Karpas-422 (cell line): ENCODE measurements around the gene DIDO1. TPM values are rescaled to one million over a fixed set of nuclear protein-coding genes. Genes with fewer than 3 reads are reported as not detected.
A peak's percentile ranks its signal among the peaks of the same experiment; 100 is the strongest.

Experiments used
- DNase-seq: peaks from one replicate; pipeline ENCODE4 v3.0.0-alpha.2; 2015
- H2AFZ ChIP-seq: fragments of 200-600 bp; sonication (generic); 2 replicates; pipeline ENCODE4 v1.6.1; 2014; ENCODE audit warnings: antibody characterized with exemption, low read length, mixed read lengths
- H3K27ac ChIP-seq: fragments of 200-600 bp; sonication (generic); 2 replicates; pipeline ENCODE4 v1.5.1; 2014; ENCODE audit warnings: mild to moderate bottlenecking, low read length, moderate library complexity
- H3K27me3 ChIP-seq: fragments of 200-600 bp; sonication (generic); 2 replicates; pipeline ENCODE4 v1.6.1; 2014; ENCODE audit warnings: low read length, mixed read lengths
- H3K36me3 ChIP-seq: fragments of 200-600 bp; sonication (generic); 2 replicates; pipeline ENCODE4 v1.6.1; 2014; ENCODE audit warnings: low read length, mixed read lengths; ENCODE audit not compliant: insufficient read depth
- H3K4me1 ChIP-seq: fragments of 200-600 bp; sonication (generic); 2 replicates; pipeline ENCODE4 v1.6.1; 2014; ENCODE audit warnings: mild to moderate bottlenecking, low read length, mixed read lengths
- H3K4me2 ChIP-seq: fragments of 200-600 bp; sonication (generic); 2 replicates; pipeline ENCODE4 v1.6.1; 2014; ENCODE audit warnings: low read length, low read depth, mild to moderate bottlenecking; ENCODE audit not compliant: poor library complexity, severe bottlenecking
- H3K4me3 ChIP-seq: fragments of 200-600 bp; sonication (generic); 2 replicates; pipeline ENCODE4 v1.5.1; 2014; ENCODE audit warnings: mild to moderate bottlenecking, antibody characterized with exemption, low read length, mixed read lengths
- H3K79me2 ChIP-seq: fragments of 200-600 bp; sonication (generic); 2 replicates; pipeline ENCODE4 v1.6.1; 2014; ENCODE audit warnings: mild to moderate bottlenecking, low read length, mixed read lengths
- H3K9ac ChIP-seq: fragments of 200-600 bp; sonication (generic); 2 replicates; pipeline ENCODE4 v1.6.0; 2014; ENCODE audit warnings: low read length
- H3K9me2 ChIP-seq: fragments of 200-600 bp; sonication (generic), shearing (Covaris generic); replicated peaks from 2 replicates; pipeline ENCODE4 v1.6.0; 2014; ENCODE audit warnings: mild to moderate bottlenecking, low read length, moderate library complexity; ENCODE audit not compliant: insufficient read depth
- H3K9me3 ChIP-seq: fragments of 300-700, 200-600 bp; sonication (generic); 2 replicates; pipeline ENCODE4 v1.6.1; 2014; ENCODE audit warnings: low read length, mixed read lengths
- H4K20me1 ChIP-seq: fragments of 200-600 bp; sonication (generic); 2 replicates; pipeline ENCODE4 v1.6.1; 2014; ENCODE audit warnings: mild to moderate bottlenecking, antibody characterized with exemption, low read length, low read depth; ENCODE audit not compliant: insufficient read depth
- total RNA-seq: library from RNA; depleted of rRNA; stranded (reverse); fragments of >200 nt; shearing (Covaris generic); gene quantifications from 2 replicates; pipeline ENCODE4 v1.2.3, GENCODE V29; 2014; ENCODE audit warnings: low replicate concordance

The DIDO1 gene
- total RNA-seq, 1 experiment from 2014 or later = 35.4 TPM

- no peaks in the 10 kb centered on the region for H3K36me3 ChIP-seq
- peak; percentile 97 for DNase-seq
- H3K27ac ChIP-seq = peak overlapping the region; percentile 93
- H3K9ac ChIP-seq = peak overlapping the region; percentile 69
- H3K4me1 ChIP-seq = peaks cover 60% of the 10 kb centered on the region
- peak overlapping the region; percentile 79 for H3K4me2 ChIP-seq
- H3K27me3 ChIP-seq = no peaks in the 10 kb centered on the region
- H4K20me1 ChIP-seq = no peaks in the 10 kb centered on the region
- peak overlapping the region; percentile 59 for H3K4me3 ChIP-seq
- H3K9me2 ChIP-seq = no peaks in the 10 kb centered on the region
- H3K9me3 ChIP-seq = no peaks in the 10 kb centered on the region
- no peaks in the 10 kb centered on the region for H3K79me2 ChIP-seq
- H2AFZ ChIP-seq = peak overlapping the region; percentile 47; the same call in 1 of the 2 replicates
These were observed 93.9 kb downstream of the DIDO1 start for GRCh38 chr20:62832212-62832922.

DNA sequence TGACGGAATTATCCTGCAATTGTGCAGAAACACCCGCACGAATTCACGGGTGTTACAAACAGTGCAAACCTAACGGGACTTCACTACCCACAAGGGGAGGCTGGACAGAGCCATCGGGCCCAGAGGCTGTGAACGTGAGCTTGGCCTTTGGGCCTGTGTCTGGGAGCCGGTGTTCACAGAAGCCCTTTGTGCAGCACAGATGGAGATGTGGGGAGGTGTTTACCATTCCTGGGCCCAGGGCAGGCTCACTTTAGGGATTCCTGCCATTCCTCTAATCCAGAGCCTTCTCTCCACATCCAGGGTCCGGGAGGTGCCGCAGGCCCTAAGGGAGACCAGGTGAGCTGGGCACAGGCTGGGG, 94.5 kb downstream of the DIDO1 start:
- no peaks in the 10 kb centered on the region for H3K9me2 ChIP-seq
- peaks cover 60% of the 10 kb centered on the region for H3K4me1 ChIP-seq
- H3K79me2 ChIP-seq = no peaks in the 10 kb centered on the region
- no peaks in the 10 kb centered on the region for H3K36me3 ChIP-seq
- H3K4me2 ChIP-seq = peak overlapping the region; percentile 79
- no peaks in the 10 kb centered on the region for H4K20me1 ChIP-seq
- no peak overlapping the region for H2AFZ ChIP-seq
- H3K9ac ChIP-seq = peak overlapping the region; percentile 67
- H3K9me3 ChIP-seq = no peaks in the 10 kb centered on the region
- peak overlapping the region; percentile 93 for H3K27ac ChIP-seq
- no peak for DNase-seq
- H3K27me3 ChIP-seq = no peaks in the 10 kb centered on the region
- peak overlapping the region; percentile 59; the same call in 1 of the 2 replicates for H3K4me3 ChIP-seq

GRCh38 chr20:62831361-62831788, 94.9 kb downstream of the DIDO1 start:
- Histone ChIP-seq H3K79me2 (no peaks in the 10 kb centered on the region), H3K36me3 (no peaks in the 10 kb centered on the region), H4K20me1 (no peaks in the 10 kb centered on the region), H3K4me3 (peak overlapping the region; percentile 59), H3K4me2 (peak overlapping the region; percentile 79), H3K9me2 (no peaks in the 10 kb centered on the region), H3K9me3 (no peaks in the 10 kb centered on the region), H3K4me1 (peaks cover 64% of the 10 kb centered on the region), H3K27ac (peak overlapping the region; percentile 93), H2AFZ (peak overlapping the region; percentile 78; the same call in 1 of the 2 replicates), H3K27me3 (no peaks in the 10 kb centered on the region), H3K9ac (peak overlapping the region; percentile 67)
- no peak for DNase-seq

- Histone ChIP-seq H3K9me3 (no peaks in the 10 kb centered on the region), H3K9ac (peak overlapping the region; percentile 67), H3K4me2 (peak overlapping the region; percentile 79), H3K79me2 (no peaks in the 10 kb centered on the region), H4K20me1 (no peaks in the 10 kb centered on the region), H3K36me3 (no peaks in the 10 kb centered on the region), H3K27ac (peak overlapping the region; percentile 93), H3K27me3 (no peaks in the 10 kb centered on the region), H3K9me2 (no peaks in the 10 kb centered on the region), H3K4me3 (peak overlapping the region; percentile 59), H3K4me1 (peaks cover 69% of the 10 kb centered on the region), H2AFZ (peak overlapping the region; percentile 78; the same call in 1 of the 2 replicates)
- DNase-seq = peak; percentile 86
These were observed 95.5 kb downstream of the DIDO1 start for GRCh38 chr20:62830821-62831220.

- H3K4me2 ChIP-seq = peak overlapping the region; percentile 71
- H3K9ac ChIP-seq = peak overlapping the region; percentile 76
- H3K27me3 ChIP-seq = no peaks in the 10 kb centered on the region
- peaks cover 75% of the 10 kb centered on the region for H3K4me1 ChIP-seq
- H3K9me2 ChIP-seq = no peaks in the 10 kb centered on the region
- H3K9me3 ChIP-seq = no peaks in the 10 kb centered on the region
- H2AFZ ChIP-seq = no peak overlapping the region
- peak overlapping the region; percentile 62 for H3K4me3 ChIP-seq
- H3K27ac ChIP-seq = peak overlapping the region; percentile 78
- no peaks in the 10 kb centered on the region for H4K20me1 ChIP-seq
- no peak for DNase-seq
- H3K36me3 ChIP-seq = no peaks in the 10 kb centered on the region
- no peaks in the 10 kb centered on the region for H3K79me2 ChIP-seq
These were observed 96.1 kb downstream of the DIDO1 start for GRCh38 chr20:62830251-62830650.

- Histone ChIP-seq H4K20me1 (no peaks in the 10 kb centered on the region), H3K4me3 (peak overlapping the region; percentile 62), H3K4me2 (peak overlapping the region; percentile 71), H3K36me3 (no peaks in the 10 kb centered on the region), H3K9ac (peak overlapping the region; percentile 76), H3K79me2 (no peaks in the 10 kb centered on the region), H3K27me3 (no peaks in the 10 kb centered on the region), H3K9me2 (no peaks in the 10 kb centered on the region), H3K27ac (peak overlapping the region; percentile 78), H3K9me3 (no peaks in the 10 kb centered on the region), H2AFZ (no peak overlapping the region), H3K4me1 (peaks cover 81% of the 10 kb centered on the region)
- DNase-seq = no peak
These were observed 96.8 kb downstream of the DIDO1 start for GRCh38 chr20:62829231-62830230.

DNA sequence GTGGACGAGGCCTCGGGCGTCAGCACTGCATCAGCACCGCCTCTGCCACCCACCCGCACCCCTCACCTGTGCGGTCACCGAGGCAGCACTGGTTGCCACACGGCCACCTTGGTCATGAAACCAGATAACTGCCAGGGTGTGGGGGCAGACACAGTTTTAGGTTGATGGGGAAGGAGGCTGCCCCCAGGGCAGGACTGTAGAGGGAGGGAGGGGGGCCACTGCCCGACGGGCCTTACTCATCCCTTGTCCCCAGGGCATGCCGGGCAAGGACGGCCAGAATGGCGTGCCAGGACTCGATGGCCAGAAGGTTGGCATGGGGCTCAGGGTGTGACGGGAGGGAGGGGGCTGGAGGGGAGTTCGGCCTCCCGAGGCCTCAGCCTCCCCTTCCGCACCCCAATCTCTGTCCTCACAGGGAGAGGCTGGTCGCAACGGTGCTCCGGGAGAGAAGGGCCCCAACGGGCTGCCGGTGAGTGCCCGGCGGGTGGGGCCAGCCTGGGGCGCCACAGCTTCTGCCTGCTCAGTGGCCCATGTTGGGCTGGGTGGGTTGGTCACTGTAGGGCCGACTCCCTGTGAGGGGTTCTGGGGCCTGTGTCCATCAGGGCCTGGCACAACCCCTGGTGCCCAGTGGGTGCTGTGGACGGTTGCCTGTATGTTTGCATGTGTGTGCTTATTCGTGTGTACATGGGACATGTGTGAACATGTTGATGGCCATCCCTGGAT, 97.6 kb downstream of the DIDO1 start:
- Histone ChIP-seq H3K4me1 (peaks cover 87% of the 10 kb centered on the region), H2AFZ (no peak overlapping the region), H3K27me3 (no peaks in the 10 kb centered on the region), H3K36me3 (no peaks in the 10 kb centered on the region), H3K4me2 (no peak overlapping the region), H3K9ac (no peak overlapping the region), H3K79me2 (no peaks in the 10 kb centered on the region), H3K4me3 (no peak overlapping the region), H4K20me1 (no peaks in the 10 kb centered on the region), H3K9me3 (no peaks in the 10 kb centered on the region), H3K27ac (no peak overlapping the region), H3K9me2 (no peaks in the 10 kb centered on the region)
- no peak for DNase-seq
